Mesenchymal stem cell (in vitro differentiated cells and primary cell): ENCODE results near the gene ZNF319.

Experiments used
- DNase-seq: peaks from one replicate; pipeline ENCODE4 v3.0.0-alpha.2; 2013
- H2AFZ ChIP-seq: one replicate; pipeline ENCODE4 v1.6.1; 2013; ENCODE audit warnings: low read depth, mild to moderate bottlenecking, control low read depth, inconsistent platforms, low read length, moderate library complexity
- H2AK5ac ChIP-seq: 2 replicates; pipeline ENCODE4 v1.6.1; 2013; ENCODE audit warnings: low read length, moderate library complexity, mild to moderate bottlenecking, inconsistent platforms; ENCODE audit not compliant: severe bottlenecking
- H2BK120ac ChIP-seq: one replicate; pipeline ENCODE4 v1.6.1; 2013; ENCODE audit warnings: low read depth, mild to moderate bottlenecking, inconsistent platforms, low read length, moderate library complexity
- H2BK12ac ChIP-seq, 2 experiments: one replicate each; pipeline ENCODE4 v1.6.1; 2013; ENCODE audit warnings: inconsistent platforms in 2 of 2, low read length in 2 of 2, mild to moderate bottlenecking in 2 of 2, moderate library complexity in 2 of 2, control low read depth in 1 of 2
- H2BK15ac ChIP-seq: one replicate; pipeline ENCODE4 v1.6.1; 2013; ENCODE audit warnings: mild to moderate bottlenecking, low read depth, inconsistent platforms; ENCODE audit not compliant: poor library complexity, severe bottlenecking
- H2BK5ac ChIP-seq: 2 replicates; pipeline ENCODE4 v1.6.1; 2013; ENCODE audit warnings: low read depth, mild to moderate bottlenecking, low read length, control low read depth, inconsistent platforms; ENCODE audit not compliant: poor library complexity, severe bottlenecking
- H3K14ac ChIP-seq, 2 experiments: one replicate each; pipeline ENCODE4 v1.6.1; 2013; ENCODE audit warnings: inconsistent platforms in 2 of 2, low read length in 2 of 2, control low read depth in 1 of 2, mild to moderate bottlenecking in 1 of 2, moderate library complexity in 1 of 2
- H3K18ac ChIP-seq, 2 experiments: one replicate each; pipeline ENCODE4 v1.6.1; 2013; ENCODE audit warnings: inconsistent platforms in 2 of 2, low read length in 2 of 2, control low read depth in 1 of 2, low read depth in 1 of 2, mild to moderate bottlenecking in 1 of 2
- H3K23ac ChIP-seq, 2 experiments: one replicate each; pipeline ENCODE4 v1.6.1; 2013; ENCODE audit warnings: inconsistent platforms in 2 of 2, low read length in 2 of 2, mild to moderate bottlenecking in 2 of 2, moderate library complexity in 2 of 2, control low read depth in 1 of 2
- H3K27ac ChIP-seq: 2 replicates; pipeline ENCODE4 v1.5.1; 2013; ENCODE audit warnings: mild to moderate bottlenecking, moderate library complexity, low read length, control low read depth, inconsistent platforms; ENCODE audit not compliant: poor library complexity, severe bottlenecking
- H3K27me3 ChIP-seq, 2 experiments: 2 replicates each; pipeline versions ENCODE4 v1.6.1 to v1.7.0; 2013; ENCODE audit warnings: low read length in 2 of 2, mild to moderate bottlenecking in 2 of 2, moderate library complexity in 2 of 2, control low read depth in 1 of 2, inconsistent platforms in 1 of 2; ENCODE audit not compliant: control insufficient read depth in 1 of 2, insufficient read depth in 1 of 2
- H3K36me3 ChIP-seq, 2 experiments: 2 replicates each; pipeline versions ENCODE4 v1.6.1 to v1.7.0; 2013; ENCODE audit warnings: low read length in 2 of 2, control low read depth in 1 of 2, inconsistent platforms in 1 of 2, low read depth in 1 of 2, mild to moderate bottlenecking in 1 of 2; ENCODE audit not compliant: insufficient read depth in 2 of 2, control insufficient read depth in 1 of 2
- H3K4ac ChIP-seq, 2 experiments: one replicate each; pipeline ENCODE4 v1.6.1; 2013; ENCODE audit warnings: inconsistent platforms in 2 of 2, low read length in 2 of 2, mild to moderate bottlenecking in 2 of 2, moderate library complexity in 2 of 2, control low read depth in 1 of 2, low read depth in 1 of 2
- H3K4me1 ChIP-seq: 2 replicates; pipeline ENCODE4 v1.6.1; 2013; ENCODE audit warnings: low read depth, low read length, control low read depth; ENCODE audit not compliant: control insufficient read depth, insufficient read depth
- H3K4me2 ChIP-seq: 2 replicates; pipeline ENCODE4 v1.6.1; 2013; ENCODE audit warnings: low read length, mild to moderate bottlenecking, inconsistent platforms; ENCODE audit not compliant: poor library complexity, severe bottlenecking
- H3K4me3 ChIP-seq, 2 experiments: 2 replicates each; pipeline versions ENCODE4 v1.5.1 to v1.7.0; 2013; ENCODE audit warnings: low read length in 2 of 2, mild to moderate bottlenecking in 2 of 2, control low read depth in 1 of 2, low read depth in 1 of 2; ENCODE audit not compliant: insufficient read depth in 1 of 2
- H3K79me1 ChIP-seq: replicated peaks from 2 replicates; pipeline ENCODE4 v1.6.1; 2013; ENCODE audit warnings: mild to moderate bottlenecking, control low read depth, low read length, inconsistent platforms; ENCODE audit not compliant: poor library complexity, severe bottlenecking
- H3K9ac ChIP-seq: 2 replicates; pipeline ENCODE4 v1.7.0; 2013; ENCODE audit warnings: mild to moderate bottlenecking, low read length, moderate library complexity
- H3K9me3 ChIP-seq: 2 replicates; pipeline ENCODE4 v1.7.0; 2013; ENCODE audit warnings: mild to moderate bottlenecking, low read length; ENCODE audit not compliant: control insufficient read depth
- H4K8ac ChIP-seq: one replicate; pipeline ENCODE4 v1.6.1; 2013; ENCODE audit warnings: inconsistent platforms, mild to moderate bottlenecking, low read length, moderate library complexity
- H4K91ac ChIP-seq: one replicate; pipeline ENCODE4 v1.6.1; 2013; ENCODE audit warnings: mild to moderate bottlenecking, low read length, inconsistent platforms
- WGBS: methylation state at CpG from one replicate; pipeline ENCODE4 v1.1.7; 2013; ENCODE audit warnings: mixed read lengths; 5-methylcytosine and 5-hydroxymethylcytosine counted together

Gene ZNF319

GRCh38 chr16:58047557-58048348, 47.3 kb upstream of the ZNF319 start:
- no peak overlapping the region for H4K91ac ChIP-seq
- H3K27ac ChIP-seq: no peak overlapping the region
- H2BK5ac ChIP-seq: no peak overlapping the region
- peaks cover 0 to 23% of the 10 kb centered on the region in 2 experiments for H3K36me3 ChIP-seq
- H2BK12ac ChIP-seq: no peak overlapping the region
- no peaks in the 10 kb centered on the region for H3K79me1 ChIP-seq
- H2BK15ac ChIP-seq: no peak overlapping the region
- H3K9ac ChIP-seq: no peak overlapping the region
- no peak overlapping the region for H2AFZ ChIP-seq
- H3K4me1 ChIP-seq: peaks cover 2% of the 10 kb centered on the region
- H3K4me3 ChIP-seq: no peak overlapping the region
- H3K23ac ChIP-seq: no peak overlapping the region
- H3K9me3 ChIP-seq: no peaks in the 10 kb centered on the region
- no peak overlapping the region for H4K8ac ChIP-seq
- no peak overlapping the region for H3K4me2 ChIP-seq
- H3K14ac ChIP-seq: no peak overlapping the region
- no peak overlapping the region for H2BK120ac ChIP-seq
- no peak for DNase-seq
- peaks cover 0 to 3% of the 10 kb centered on the region in 2 experiments for H3K27me3 ChIP-seq
- H3K18ac ChIP-seq: no peak overlapping the region
- no peak overlapping the region for H3K4ac ChIP-seq
- 68% methylated on average over 14 of the region's 19 CpGs for WGBS
- no peak overlapping the region for H2AK5ac ChIP-seq

DNA sequence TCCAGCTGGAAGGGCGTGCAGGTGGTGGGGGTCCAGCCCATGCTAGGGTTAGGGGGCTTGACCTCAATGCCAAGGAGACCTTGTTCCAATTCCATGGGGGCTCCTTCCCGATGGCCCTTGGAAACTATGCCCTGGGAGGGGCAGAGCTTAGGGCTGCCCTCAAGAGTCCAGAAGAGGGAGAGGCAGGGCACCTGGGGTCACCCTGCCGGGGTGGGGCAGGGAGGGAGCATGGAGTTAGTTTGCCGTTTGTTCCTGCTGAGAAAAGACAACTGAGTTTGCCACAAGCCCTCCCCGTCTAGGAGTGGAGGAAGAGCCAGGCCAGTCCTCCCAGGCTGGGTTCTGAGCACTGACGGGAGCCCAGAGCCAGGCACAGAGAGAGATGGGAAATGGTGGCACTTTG, 46.5 kb upstream of the ZNF319 start:
- no peaks in the 10 kb centered on the region for H3K9me3 ChIP-seq
- H3K18ac ChIP-seq: no peak overlapping the region
- no peak for DNase-seq
- H4K8ac ChIP-seq: no peak overlapping the region
- no peak overlapping the region for H2AFZ ChIP-seq
- H3K4me3 ChIP-seq: no peak overlapping the region
- H2BK12ac ChIP-seq: no peak overlapping the region
- peaks cover 0 to 31% of the 10 kb centered on the region in 2 experiments for H3K36me3 ChIP-seq
- no peak overlapping the region for H2BK5ac ChIP-seq
- H3K27ac ChIP-seq: no peak overlapping the region
- no peak overlapping the region for H2BK120ac ChIP-seq
- no peak overlapping the region for H4K91ac ChIP-seq
- H3K14ac ChIP-seq: no peak overlapping the region
- WGBS: 74% methylated on average over 6 of the region's 6 CpGs
- no peak overlapping the region for H2AK5ac ChIP-seq
- H3K4me1 ChIP-seq: peaks cover 2% of the 10 kb centered on the region
- H3K4ac ChIP-seq: no peak overlapping the region
- H3K9ac ChIP-seq: no peak overlapping the region
- no peak overlapping the region for H3K23ac ChIP-seq
- H3K79me1 ChIP-seq: no peaks in the 10 kb centered on the region
- H3K4me2 ChIP-seq: no peak overlapping the region
- H2BK15ac ChIP-seq: peak overlapping the region; percentile 2
- peaks cover 0 to 3% of the 10 kb centered on the region in 2 experiments for H3K27me3 ChIP-seq

- H3K4ac ChIP-seq: no peak overlapping the region
- peaks cover 2% of the 10 kb centered on the region for H3K4me1 ChIP-seq
- H3K9ac ChIP-seq: no peak overlapping the region
- no peak overlapping the region for H3K14ac ChIP-seq
- H2BK15ac ChIP-seq: peak overlapping the region; percentile 2
- H4K91ac ChIP-seq: no peak overlapping the region
- H3K18ac ChIP-seq: no peak overlapping the region
- H2AK5ac ChIP-seq: no peak overlapping the region
- H3K27me3 ChIP-seq: peaks cover 0 to 3% of the 10 kb centered on the region in 2 experiments
- H2BK12ac ChIP-seq: no peak overlapping the region
- H3K4me3 ChIP-seq: no peak overlapping the region
- H3K36me3 ChIP-seq: peaks cover 0 to 38% of the 10 kb centered on the region in 2 experiments
- no peak overlapping the region for H3K4me2 ChIP-seq
- no peak overlapping the region for H2BK5ac ChIP-seq
- H2BK120ac ChIP-seq: no peak overlapping the region
- no peaks in the 10 kb centered on the region for H3K9me3 ChIP-seq
- no peak overlapping the region for H4K8ac ChIP-seq
- no peak overlapping the region for H2AFZ ChIP-seq
- no peak overlapping the region for H3K23ac ChIP-seq
- H3K79me1 ChIP-seq: no peaks in the 10 kb centered on the region
- no peak for DNase-seq
- 84% methylated on average over 10 of the region's 16 CpGs for whole genome bisulfite sequencing
- H3K27ac ChIP-seq: no peak overlapping the region
Observed at GRCh38 chr16:58046054-58046881, 45.8 kb upstream of the ZNF319 start.

DNA sequence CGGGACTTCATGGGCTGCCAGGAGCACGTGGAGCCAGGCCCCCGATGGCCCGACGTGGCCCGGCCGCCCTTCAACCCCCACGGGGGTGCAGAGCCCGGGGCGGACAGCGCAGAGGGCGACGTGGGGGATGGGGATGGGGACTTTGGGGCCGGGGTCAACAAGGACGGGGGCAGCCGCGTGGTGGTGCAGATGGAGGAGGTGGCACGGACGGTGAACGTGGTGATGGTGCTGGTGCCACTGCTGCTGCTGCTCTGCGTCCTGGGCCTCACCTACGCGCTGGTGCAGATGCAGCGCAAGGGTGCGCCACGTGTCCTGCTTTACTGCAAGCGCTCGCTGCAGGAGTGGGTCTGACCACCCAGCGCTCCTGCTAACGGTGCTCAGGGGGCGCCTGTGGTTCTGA, 44.6 kb upstream of the ZNF319 start:
- no peak overlapping the region for H3K4me2 ChIP-seq
- WGBS: 91% methylated on average over 29 of the region's 31 CpGs
- DNase-seq: no peak

More for the DNA sequence above, 44.6 kb upstream of the ZNF319 start:
- Histone ChIP-seq H4K8ac (no peak overlapping the region), H2BK120ac (no peak overlapping the region), H3K4me3 (no peak overlapping the region), H3K18ac (no peak overlapping the region), H3K36me3 (peaks cover 0 to 50% of the 10 kb centered on the region in 2 experiments), H2BK5ac (no peak overlapping the region), H3K79me1 (no peaks in the 10 kb centered on the region), H3K23ac (no peak overlapping the region), H2AFZ (no peak overlapping the region), H3K4ac (no peak overlapping the region), H2BK12ac (no peak overlapping the region), H2AK5ac (no peak overlapping the region), H3K27me3 (peaks cover 0 to 3% of the 10 kb centered on the region in 2 experiments), H2BK15ac (no peak overlapping the region), H3K9me3 (no peaks in the 10 kb centered on the region), H3K9ac (no peak overlapping the region), H4K91ac (no peak overlapping the region), H3K14ac (no peak overlapping the region), H3K27ac (no peak overlapping the region), H3K4me1 (peaks cover 2% of the 10 kb centered on the region)
